Measurements from ENCODE around the gene CD300H. TPM values are rescaled to one million over a fixed set of nuclear protein-coding genes. Genes with fewer than 3 reads are reported as not detected.

The CD300H gene
- total RNA-seq, 1 donor from 2014 or later, result not detected

DNA sequence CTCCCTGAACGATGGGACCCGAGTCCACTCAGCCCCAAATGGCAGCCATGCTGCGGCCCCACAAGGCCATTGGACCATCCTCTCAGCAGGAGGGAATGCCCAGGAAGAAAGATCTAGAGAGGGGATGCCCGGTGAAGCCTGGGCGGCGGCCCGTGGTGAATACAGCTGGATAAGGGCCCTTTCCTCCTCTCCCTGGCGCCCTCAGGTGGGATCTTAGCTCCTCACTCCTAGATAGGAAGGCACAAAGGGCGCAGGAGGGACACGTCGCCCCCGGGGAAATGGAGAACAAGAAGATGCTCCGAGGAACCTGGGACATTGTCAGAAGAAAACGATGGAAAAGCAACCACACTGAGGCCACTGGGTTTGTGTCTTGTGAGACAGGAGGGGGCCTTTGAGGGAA is 23.9 kb downstream of the CD300H start:
- DNase-seq (ENCODE audit: low read depth) (no peak), FAIRE-seq (no peak)
- no peak overlapping the region for H2AFZ ChIP-seq (ENCODE audit: low read depth, low read length)
- no peaks in the 10 kb centered on the region for H3K9me3 ChIP-seq (ENCODE audit: insufficient read depth, low read depth, low read length)
- H3K4me3 Mint-ChIP-seq (ENCODE audit: unreplicated experiment), result no peak overlapping the region
- H3K9me3 Mint-ChIP-seq (ENCODE audit: unreplicated experiment), result peaks cover 3% of the 10 kb centered on the region
- H3K4me2 ChIP-seq (ENCODE audit: low read length), result no peak overlapping the region
- H3K79me2 ChIP-seq (ENCODE audit: insufficient read depth, low read length), result no peaks in the 10 kb centered on the region
- H3K36me3 ChIP-seq (ENCODE audit: insufficient read depth, low read length), result no peaks in the 10 kb centered on the region
- no peaks in the 10 kb centered on the region for H3K27me3 ChIP-seq (ENCODE audit: insufficient read depth, low read length)
- H3K27ac ChIP-seq (ENCODE audit: low read depth, low read length), result no peak overlapping the region
- peaks cover 7% of the 10 kb centered on the region for H3K4me1 Mint-ChIP-seq (ENCODE audit: low read depth, unreplicated experiment)
- H3K4me3 ChIP-seq (ENCODE audit: insufficient read depth, low read depth, low read length), result no peak overlapping the region
- H4K20me1 ChIP-seq (ENCODE audit: insufficient read depth, low read length), result no peaks in the 10 kb centered on the region
- TF ChIP-seq EZH2 (IDR thresholded peaks at IDR 0.05; ENCODE audit: insufficient read depth, low read length), result no peak
- TF ChIP-seq, protein P1, sequence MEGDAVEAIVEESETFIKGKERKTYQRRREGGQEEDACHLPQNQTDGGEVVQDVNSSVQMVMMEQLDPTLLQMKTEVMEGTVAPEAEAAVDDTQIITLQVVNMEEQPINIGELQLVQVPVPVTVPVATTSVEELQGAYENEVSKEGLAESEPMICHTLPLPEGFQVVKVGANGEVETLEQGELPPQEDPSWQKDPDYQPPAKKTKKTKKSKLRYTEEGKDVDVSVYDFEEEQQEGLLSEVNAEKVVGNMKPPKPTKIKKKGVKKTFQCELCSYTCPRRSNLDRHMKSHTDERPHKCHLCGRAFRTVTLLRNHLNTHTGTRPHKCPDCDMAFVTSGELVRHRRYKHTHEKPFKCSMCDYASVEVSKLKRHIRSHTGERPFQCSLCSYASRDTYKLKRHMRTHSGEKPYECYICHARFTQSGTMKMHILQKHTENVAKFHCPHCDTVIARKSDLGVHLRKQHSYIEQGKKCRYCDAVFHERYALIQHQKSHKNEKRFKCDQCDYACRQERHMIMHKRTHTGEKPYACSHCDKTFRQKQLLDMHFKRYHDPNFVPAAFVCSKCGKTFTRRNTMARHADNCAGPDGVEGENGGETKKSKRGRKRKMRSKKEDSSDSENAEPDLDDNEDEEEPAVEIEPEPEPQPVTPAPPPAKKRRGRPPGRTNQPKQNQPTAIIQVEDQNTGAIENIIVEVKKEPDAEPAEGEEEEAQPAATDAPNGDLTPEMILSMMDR (IDR thresholded peaks at IDR 0.05; ENCODE audit: insufficient read depth, low read depth, low read length), result no peak
- H3K9ac ChIP-seq (ENCODE audit: low read length), result no peak overlapping the region
- no peak overlapping the region for H3K27ac Mint-ChIP-seq (ENCODE audit: unreplicated experiment)
- no peaks in the 10 kb centered on the region for H3K36me3 Mint-ChIP-seq (ENCODE audit: low read depth, unreplicated experiment)
- H3K27me3 Mint-ChIP-seq (ENCODE audit: low read depth, unreplicated experiment), result peaks cover 32% of the 10 kb centered on the region
- no peaks in the 10 kb centered on the region for H3K4me1 ChIP-seq (ENCODE audit: insufficient read depth, low read length)

DNA sequence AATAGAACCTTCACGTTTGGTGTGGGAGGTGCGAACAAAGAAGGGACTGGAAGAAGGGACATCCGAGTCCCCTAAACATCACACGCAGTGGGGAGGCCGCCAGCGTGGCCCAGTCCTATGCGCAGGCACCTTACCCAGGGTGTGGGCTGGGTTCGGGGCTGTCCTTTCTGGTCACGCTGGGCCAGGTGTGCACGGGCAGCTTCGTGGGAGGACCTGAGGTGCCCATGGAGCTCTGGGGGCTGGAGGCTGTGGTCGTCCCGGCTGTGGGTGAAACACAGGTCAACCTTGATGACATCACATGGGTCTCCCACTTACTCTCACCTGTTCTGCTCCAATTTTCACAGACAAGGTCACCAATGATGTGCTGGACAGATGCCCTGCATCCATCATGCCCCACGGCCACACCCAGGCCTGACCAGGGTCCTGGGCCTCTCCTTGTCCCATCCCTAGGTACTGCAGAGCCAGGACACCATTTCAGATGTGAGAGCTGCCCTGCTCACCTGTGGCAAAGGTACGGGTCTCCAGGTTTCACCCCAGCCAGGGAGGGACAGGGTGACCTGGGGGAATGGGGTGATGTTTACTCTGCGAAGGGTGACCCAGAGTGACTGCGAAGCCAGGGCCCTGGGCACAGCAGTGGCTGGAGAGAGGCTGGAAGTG is 24.5 kb downstream of the CD300H start:
- H3K27ac Mint-ChIP-seq (ENCODE audit: unreplicated experiment), result no peak overlapping the region
- Histone ChIP-seq H3K27me3 (ENCODE audit: insufficient read depth, low read length) (no peaks in the 10 kb centered on the region), H3K79me2 (ENCODE audit: insufficient read depth, low read length) (no peaks in the 10 kb centered on the region), H3K27ac (ENCODE audit: low read depth, low read length) (no peak overlapping the region), H3K4me2 (ENCODE audit: low read length) (no peak overlapping the region), H3K4me1 (ENCODE audit: insufficient read depth, low read length) (no peaks in the 10 kb centered on the region), H3K36me3 (ENCODE audit: insufficient read depth, low read length) (no peaks in the 10 kb centered on the region), H3K9ac (ENCODE audit: low read length) (no peak overlapping the region), H3K9me3 (ENCODE audit: insufficient read depth, low read depth, low read length) (no peaks in the 10 kb centered on the region), H4K20me1 (ENCODE audit: insufficient read depth, low read length) (no peaks in the 10 kb centered on the region), H2AFZ (ENCODE audit: low read depth, low read length) (no peak overlapping the region), H3K4me3 (ENCODE audit: insufficient read depth, low read depth, low read length) (no peak overlapping the region)
- H3K9me3 Mint-ChIP-seq (ENCODE audit: unreplicated experiment), result no peaks in the 10 kb centered on the region
- H3K36me3 Mint-ChIP-seq (ENCODE audit: low read depth, unreplicated experiment), result no peaks in the 10 kb centered on the region
- FAIRE-seq (no peak), DNase-seq (ENCODE audit: low read depth) (no peak)
- H3K4me3 Mint-ChIP-seq (ENCODE audit: unreplicated experiment), result no peak overlapping the region
- peaks cover 4% of the 10 kb centered on the region for H3K4me1 Mint-ChIP-seq (ENCODE audit: low read depth, unreplicated experiment)
- TF ChIP-seq, protein P1 (IDR thresholded peaks at IDR 0.05; ENCODE audit: insufficient read depth, low read depth, low read length), result no peak
- no peak for TF ChIP-seq EZH2 (IDR thresholded peaks at IDR 0.05; ENCODE audit: insufficient read depth, low read length)
- H3K27me3 Mint-ChIP-seq (ENCODE audit: low read depth, unreplicated experiment), result peaks cover 34% of the 10 kb centered on the region

DNA sequence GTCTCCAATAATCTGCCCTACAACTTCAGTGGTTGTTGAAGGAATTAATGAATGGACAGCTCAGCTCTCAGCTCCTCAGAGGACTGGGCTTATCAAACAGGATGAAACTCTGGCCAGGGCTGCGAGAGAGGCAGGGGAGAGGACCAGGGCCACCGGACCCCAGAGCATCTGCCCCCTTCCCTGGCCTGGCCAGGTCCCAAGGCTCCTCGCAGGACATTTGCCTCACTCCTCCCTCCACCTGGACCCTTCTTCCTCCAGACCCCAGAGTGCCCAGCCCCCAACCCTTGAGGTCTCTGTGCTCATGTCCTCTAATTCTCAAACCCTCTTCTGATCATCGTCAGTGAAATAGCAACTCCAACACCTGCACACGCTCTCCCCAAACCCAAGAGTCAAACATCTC is 25.1 kb downstream of the CD300H start:
- H3K4me2 ChIP-seq (ENCODE audit: low read length), result no peak overlapping the region
- H3K4me3 Mint-ChIP-seq (ENCODE audit: unreplicated experiment), result no peak overlapping the region
- peaks cover 39% of the 10 kb centered on the region for H3K27me3 Mint-ChIP-seq (ENCODE audit: low read depth, unreplicated experiment)
- H3K27ac ChIP-seq (ENCODE audit: low read depth, low read length), result no peak overlapping the region
- H3K9me3 Mint-ChIP-seq (ENCODE audit: unreplicated experiment), result no peaks in the 10 kb centered on the region
- no peak for TF ChIP-seq EZH2 (IDR thresholded peaks at IDR 0.05; ENCODE audit: insufficient read depth, low read length)
- TF ChIP-seq, protein P1 (IDR thresholded peaks at IDR 0.05; ENCODE audit: insufficient read depth, low read depth, low read length), result no peak
- no peaks in the 10 kb centered on the region for H3K36me3 ChIP-seq (ENCODE audit: insufficient read depth, low read length)
- no peaks in the 10 kb centered on the region for H3K9me3 ChIP-seq (ENCODE audit: insufficient read depth, low read depth, low read length)
- no peak overlapping the region for H3K9ac ChIP-seq (ENCODE audit: low read length)
- H3K4me3 ChIP-seq (ENCODE audit: insufficient read depth, low read depth, low read length), result no peak overlapping the region
- H4K20me1 ChIP-seq (ENCODE audit: insufficient read depth, low read length), result no peaks in the 10 kb centered on the region
- H3K27ac Mint-ChIP-seq (ENCODE audit: unreplicated experiment), result no peak overlapping the region
- no peak overlapping the region for H2AFZ ChIP-seq (ENCODE audit: low read depth, low read length)
- FAIRE-seq, result no peak
- no peaks in the 10 kb centered on the region for H3K4me1 Mint-ChIP-seq (ENCODE audit: low read depth, unreplicated experiment)
- H3K27me3 ChIP-seq (ENCODE audit: insufficient read depth, low read length), result peaks cover under 1% of the 10 kb centered on the region
- H3K36me3 Mint-ChIP-seq (ENCODE audit: low read depth, unreplicated experiment), result no peaks in the 10 kb centered on the region
- no peak for DNase-seq (ENCODE audit: low read depth)
- no peaks in the 10 kb centered on the region for H3K4me1 ChIP-seq (ENCODE audit: insufficient read depth, low read length)
- no peaks in the 10 kb centered on the region for H3K79me2 ChIP-seq (ENCODE audit: insufficient read depth, low read length)
